ENCODE results near the gene TFB2M.

Gene TFB2M

GRCh38 chr1:246508897-246509688, 57.0 kb downstream of the TFB2M start:
- H3K4me3 ChIP-seq (ENCODE audit: low read depth, low read length): no peak overlapping the region
- TF ChIP-seq CTCF (IDR thresholded peaks at IDR 0.05; ENCODE audit: low read depth, low read length, missing control alignments): no peak
- DNase-seq (ENCODE audit: low read depth): no peak

- peak; percentile 1 for TF ChIP-seq CTCF (IDR thresholded peaks at IDR 0.05; ENCODE audit: low read depth, low read length, missing control alignments)
- peak within 1 kb of the TSS; percentile 73 for H3K4me3 ChIP-seq (ENCODE audit: low read depth, low read length)
- DNase-seq (ENCODE audit: low read depth): peak; percentile 48
These were observed 59.2 kb downstream of the TFB2M start, which contains the start of gene SMYD3 for GRCh38 chr1:246506674-246507481. SMYD3 (minus strand) TSS chr1:246507279.

GRCh38 chr1:246506367-246506673, 59.7 kb downstream of the TFB2M start:
- TF ChIP-seq CTCF (IDR thresholded peaks at IDR 0.05; ENCODE audit: low read depth, low read length, missing control alignments): no peak
- peak overlapping the region; percentile 73 for H3K4me3 ChIP-seq (ENCODE audit: low read depth, low read length)
- DNase-seq (ENCODE audit: low read depth): no peak

- no peak for DNase-seq (ENCODE audit: low read depth)
- H3K4me3 ChIP-seq (ENCODE audit: low read depth, low read length): no peak overlapping the region
- TF ChIP-seq CTCF (IDR thresholded peaks at IDR 0.05; ENCODE audit: low read depth, low read length, missing control alignments): no peak
These were observed 62.7 kb downstream of the TFB2M start for GRCh38 chr1:246503341-246503740.

GRCh38 chr1:246497331-246497915, 68.6 kb downstream of the TFB2M start:
- no peak overlapping the region for H3K4me3 ChIP-seq (ENCODE audit: low read depth, low read length)
- peak; percentile 56 for TF ChIP-seq CTCF (IDR thresholded peaks at IDR 0.05; ENCODE audit: low read depth, low read length, missing control alignments)
- DNase-seq (ENCODE audit: low read depth): peak; percentile 64

- DNase-seq (ENCODE audit: low read depth): no peak
- TF ChIP-seq CTCF (IDR thresholded peaks at IDR 0.05; ENCODE audit: low read depth, low read length, missing control alignments): peak; percentile 57
- H3K4me3 ChIP-seq (ENCODE audit: low read depth, low read length): no peak overlapping the region
These were observed 73.3 kb downstream of the TFB2M start for GRCh38 chr1:246492611-246493245.
